DMS 273 treated with DMSO at 0.1 percent for 48 hours (cell line): ENCODE results near the gene REST.
"Not testable (repeated sequence)": the region's sequence is repeated elsewhere in the genome, so short reads cannot be mapped to it uniquely, and the experiment has no call there.

Experiments used
- DNase-seq: peaks from one replicate; lab custom pipeline; 2025; lab: John Stamatoyannopoulos, UW

Gene REST, protein sequence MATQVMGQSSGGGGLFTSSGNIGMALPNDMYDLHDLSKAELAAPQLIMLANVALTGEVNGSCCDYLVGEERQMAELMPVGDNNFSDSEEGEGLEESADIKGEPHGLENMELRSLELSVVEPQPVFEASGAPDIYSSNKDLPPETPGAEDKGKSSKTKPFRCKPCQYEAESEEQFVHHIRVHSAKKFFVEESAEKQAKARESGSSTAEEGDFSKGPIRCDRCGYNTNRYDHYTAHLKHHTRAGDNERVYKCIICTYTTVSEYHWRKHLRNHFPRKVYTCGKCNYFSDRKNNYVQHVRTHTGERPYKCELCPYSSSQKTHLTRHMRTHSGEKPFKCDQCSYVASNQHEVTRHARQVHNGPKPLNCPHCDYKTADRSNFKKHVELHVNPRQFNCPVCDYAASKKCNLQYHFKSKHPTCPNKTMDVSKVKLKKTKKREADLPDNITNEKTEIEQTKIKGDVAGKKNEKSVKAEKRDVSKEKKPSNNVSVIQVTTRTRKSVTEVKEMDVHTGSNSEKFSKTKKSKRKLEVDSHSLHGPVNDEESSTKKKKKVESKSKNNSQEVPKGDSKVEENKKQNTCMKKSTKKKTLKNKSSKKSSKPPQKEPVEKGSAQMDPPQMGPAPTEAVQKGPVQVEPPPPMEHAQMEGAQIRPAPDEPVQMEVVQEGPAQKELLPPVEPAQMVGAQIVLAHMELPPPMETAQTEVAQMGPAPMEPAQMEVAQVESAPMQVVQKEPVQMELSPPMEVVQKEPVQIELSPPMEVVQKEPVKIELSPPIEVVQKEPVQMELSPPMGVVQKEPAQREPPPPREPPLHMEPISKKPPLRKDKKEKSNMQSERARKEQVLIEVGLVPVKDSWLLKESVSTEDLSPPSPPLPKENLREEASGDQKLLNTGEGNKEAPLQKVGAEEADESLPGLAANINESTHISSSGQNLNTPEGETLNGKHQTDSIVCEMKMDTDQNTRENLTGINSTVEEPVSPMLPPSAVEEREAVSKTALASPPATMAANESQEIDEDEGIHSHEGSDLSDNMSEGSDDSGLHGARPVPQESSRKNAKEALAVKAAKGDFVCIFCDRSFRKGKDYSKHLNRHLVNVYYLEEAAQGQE

DNA sequence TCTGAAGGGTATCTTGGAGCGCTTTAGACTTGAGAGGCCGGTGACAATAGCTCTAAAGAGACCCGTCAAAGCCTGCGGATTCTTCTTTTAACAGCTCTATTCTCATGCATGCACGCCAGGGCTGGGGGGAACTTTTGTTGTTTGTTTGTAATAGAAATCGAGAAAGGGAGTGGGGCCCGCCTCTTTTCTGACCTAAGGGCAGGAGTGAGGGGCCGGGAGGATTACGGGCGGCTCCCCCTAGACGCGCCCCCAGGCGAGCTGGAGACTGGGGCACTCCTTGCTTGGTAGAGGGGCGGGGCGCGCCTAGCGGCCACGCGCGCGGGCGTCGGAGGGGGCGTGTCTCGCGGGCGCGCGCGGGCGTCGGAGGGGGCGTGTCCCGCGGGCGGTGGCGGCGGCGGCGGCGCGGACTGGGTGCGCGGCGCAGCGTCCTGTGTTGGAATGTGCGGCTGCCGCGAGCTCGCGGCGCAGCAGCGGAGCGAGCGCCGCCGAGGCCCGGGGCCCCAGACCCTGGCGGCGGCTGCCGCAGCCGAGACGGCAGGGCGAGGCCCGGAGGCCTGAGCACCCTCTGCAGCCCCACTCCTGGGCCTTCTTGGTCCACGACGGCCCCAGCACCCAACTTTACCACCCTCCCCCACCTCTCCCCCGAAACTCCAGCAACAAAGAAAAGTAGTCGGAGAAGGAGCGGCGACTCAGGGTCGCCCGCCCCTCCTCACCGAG is at the start of gene REST:
Gene REST (plus strand): TSS at position 412 of the 717 bp plus-strand sequence. CDS start 2,739 bp downstream, outside the sequence.
- no peak for DNase-seq

DNA sequence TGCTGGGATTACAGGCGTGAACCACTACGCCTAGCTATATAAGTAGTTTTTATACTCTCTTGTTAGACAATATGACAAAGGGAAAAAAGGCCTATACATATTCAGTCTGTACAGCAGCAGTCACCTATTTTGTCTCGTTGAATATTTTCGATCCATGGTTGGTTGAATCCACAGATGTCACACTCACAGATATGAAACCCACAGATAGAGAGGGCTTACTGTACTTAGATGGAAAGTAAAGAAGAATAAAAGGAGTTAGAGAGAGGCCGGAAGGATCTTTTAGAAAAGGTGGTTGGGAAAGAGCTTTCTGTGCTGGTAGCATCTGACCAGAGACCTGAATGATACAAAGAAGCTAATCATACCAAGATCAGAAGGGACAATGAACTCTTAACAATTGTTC is 47.9 kb upstream of the REST start:
- no peak for DNase-seq

DNA sequence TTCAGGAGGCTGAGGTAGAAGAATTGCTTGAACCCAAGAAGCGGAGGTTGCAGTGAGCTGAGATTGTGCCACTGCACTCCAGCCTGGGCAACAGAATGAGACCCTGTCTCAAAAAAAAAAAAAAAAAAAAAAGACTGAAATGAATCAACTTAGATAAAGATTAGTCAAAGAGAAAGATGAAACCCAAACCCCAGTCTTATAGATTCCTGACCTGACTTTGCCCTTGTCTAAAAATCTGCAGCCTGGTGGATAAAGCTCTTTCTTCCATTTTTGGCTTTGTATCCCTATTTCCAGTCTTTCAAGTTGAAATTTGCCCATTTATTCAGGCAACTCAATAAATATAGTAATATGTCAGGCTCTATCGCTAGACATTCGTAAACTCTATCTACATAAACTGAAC is 46.9 kb upstream of the REST start:
- no peak for DNase-seq

DNA sequence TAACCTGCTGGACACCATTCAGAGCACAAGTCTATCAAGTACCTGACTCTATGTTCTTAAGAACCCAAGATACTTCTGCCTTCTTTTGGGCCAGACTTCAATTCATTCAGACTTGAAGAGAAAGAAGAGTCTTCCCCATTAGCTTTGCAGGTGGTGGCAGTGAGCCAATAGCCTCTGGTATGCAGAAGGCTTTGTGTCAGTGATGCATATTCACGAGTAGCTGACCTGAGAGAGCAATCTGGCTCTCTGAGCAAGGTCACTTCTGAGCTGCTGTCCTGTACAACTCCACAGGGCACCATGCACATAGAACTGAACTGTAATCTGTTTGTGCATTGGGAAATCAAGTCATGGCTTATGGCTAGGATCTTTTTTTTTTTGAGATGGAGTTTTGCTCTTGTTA is 46.3 kb upstream of the REST start:
- no peak for DNase-seq

DNA sequence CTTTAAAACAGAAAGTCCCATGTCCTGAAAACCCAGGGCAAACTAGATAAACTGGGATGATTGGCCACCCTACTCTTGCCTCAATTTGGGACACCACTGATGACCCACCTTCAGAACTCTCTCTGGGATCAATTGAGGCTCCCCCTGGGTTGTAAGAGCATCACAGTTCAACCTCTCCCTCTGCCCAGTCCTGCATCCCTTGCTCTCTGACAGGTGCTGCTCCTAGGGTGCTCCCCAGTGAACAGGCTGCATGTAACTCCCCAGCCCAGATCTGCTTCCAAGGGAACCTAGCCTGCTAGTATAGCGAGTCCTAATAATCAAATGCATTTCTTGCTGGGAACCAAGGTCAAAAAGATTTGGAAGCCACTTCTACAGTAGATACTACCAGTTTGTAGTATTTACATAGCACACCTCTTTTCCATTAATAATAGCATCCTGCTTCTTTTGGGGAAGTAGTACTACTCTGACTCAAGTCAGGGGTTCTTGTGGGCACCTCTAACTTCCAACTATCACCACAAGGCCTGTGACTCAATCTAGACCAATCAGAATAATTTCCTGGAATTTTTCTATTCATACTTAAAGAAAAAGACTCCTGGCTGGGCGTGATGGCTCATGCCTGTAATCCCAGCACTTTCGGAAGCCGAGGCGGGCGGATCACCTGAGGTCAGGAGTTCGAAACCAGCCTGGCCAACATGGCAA is 44.1 kb upstream of the REST start:
- DNase-seq, result no peak

DNA sequence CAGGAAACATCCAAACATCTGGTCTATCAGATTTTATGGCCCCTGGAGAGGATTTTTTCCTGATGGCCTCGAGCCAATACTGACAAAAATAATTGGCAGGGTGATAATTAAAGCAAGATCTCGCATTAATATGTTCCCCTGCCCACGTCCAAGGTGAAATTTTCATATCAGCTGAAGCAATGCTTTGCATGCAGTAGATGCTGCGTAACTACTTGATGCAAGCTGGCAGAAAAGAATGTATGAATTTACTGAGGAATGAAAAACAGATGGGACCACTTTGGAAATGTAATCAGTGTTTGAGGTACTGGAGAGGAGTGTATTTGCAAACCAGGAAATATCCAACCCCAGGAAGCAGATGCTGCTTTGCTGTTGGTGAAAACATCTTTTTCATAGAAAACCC is 36.8 kb upstream of the REST start:
- peak; percentile 54 for DNase-seq

DNA sequence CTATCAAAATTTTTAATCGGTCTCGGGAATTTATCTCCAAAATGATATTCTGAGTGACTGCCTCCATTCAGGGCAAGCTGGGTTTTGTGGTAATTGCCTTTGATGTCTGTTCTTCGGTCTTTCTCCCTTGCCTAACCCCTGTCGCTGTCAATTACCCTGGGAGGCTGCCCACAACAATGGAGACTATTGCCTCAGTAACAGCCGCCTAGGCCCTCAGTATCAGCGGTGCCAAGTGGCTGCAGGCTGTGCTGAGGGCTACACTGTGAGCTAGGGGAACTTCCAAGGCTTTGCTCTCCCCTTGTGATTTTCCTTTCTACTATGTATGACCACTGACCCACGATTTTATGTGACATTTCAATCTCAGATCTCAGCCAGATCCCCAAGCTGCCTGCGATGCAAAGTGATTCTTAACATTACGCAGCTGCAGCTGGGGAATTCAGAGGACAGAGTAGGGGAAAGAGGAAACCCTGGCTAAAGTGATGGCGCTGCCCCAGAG is 36.3 kb upstream of the REST start:
- peak; percentile 38 for DNase-seq

DNA sequence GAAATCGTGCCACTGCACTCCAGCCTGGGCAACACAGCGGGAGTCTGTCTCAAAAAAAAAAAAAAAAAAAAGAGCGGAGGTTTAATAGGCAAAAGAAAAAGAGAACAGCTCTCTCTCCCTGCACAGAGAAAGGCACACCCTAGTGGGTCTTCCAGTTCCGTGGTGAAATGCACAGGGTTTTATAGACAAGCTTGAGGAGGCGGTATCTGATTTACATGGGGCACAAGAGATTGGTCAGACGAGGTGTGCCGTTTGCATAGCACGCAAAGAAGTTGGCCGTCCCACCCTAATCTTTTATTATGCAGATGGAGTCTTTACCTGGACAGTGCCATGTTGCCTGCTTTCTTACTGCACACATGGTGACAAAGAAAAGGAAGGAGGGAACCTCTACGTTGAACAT is 33.5 kb upstream of the REST start:
- no peak for DNase-seq

DNA sequence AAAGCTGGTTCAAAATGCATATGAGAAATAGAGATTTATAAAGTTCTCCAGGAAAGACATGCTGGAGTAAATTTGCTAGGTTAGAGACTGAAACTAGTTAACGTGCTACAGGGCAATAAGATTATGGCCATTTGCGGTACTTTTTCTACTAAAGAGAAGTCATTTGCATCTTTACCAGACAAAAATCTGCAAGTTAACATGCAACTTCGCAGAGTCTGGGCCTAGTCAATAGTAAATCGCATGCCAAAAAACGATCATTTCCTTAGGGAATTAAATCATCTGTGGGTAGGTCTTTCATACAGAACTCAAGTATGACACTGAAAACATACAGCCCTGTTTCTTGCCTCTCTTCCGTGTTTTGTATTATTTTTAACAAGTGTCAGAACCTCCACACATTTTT is 32.8 kb upstream of the REST start:
- DNase-seq, result no peak

DNA sequence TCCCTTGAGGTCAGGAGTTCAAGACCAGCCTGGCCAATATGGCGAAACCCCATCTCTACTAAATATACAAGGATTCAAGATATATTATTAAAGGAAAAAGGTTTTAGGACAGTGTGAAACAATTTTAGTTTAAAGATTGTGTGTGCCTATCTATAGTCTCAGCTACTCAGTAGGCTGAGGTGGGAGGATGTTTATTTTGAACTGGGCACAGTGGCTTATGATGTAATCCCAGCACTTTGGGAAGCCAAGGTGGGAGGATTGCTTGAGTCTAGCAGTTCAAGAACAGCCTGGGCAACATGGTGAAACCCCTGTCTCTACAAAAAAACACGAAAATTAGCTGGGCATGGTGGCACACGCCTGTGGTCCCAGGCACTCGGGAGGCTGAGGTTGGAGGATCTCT is 31.4 kb upstream of the REST start:
- no peak for DNase-seq

DNA sequence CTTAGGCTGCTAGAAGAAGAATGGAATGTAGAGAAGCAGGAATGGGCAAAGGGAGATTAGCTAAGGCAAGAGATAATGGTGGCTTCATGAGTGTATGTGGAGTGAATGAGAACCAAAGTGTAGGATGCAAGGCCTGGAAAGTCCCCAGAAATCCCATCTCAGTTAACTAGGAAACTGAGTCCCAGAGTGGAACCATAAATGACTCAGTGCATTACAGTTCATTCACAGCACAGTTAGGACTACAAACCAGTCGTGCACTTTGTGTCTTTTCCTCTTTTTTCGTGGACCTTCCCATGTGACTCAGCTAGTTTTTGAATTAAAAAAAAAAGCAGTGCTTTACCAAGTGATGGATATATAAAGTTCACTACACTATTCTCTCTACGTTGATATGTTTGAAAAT is 27.7 kb upstream of the REST start:
- DNase-seq, result no peak

DNA sequence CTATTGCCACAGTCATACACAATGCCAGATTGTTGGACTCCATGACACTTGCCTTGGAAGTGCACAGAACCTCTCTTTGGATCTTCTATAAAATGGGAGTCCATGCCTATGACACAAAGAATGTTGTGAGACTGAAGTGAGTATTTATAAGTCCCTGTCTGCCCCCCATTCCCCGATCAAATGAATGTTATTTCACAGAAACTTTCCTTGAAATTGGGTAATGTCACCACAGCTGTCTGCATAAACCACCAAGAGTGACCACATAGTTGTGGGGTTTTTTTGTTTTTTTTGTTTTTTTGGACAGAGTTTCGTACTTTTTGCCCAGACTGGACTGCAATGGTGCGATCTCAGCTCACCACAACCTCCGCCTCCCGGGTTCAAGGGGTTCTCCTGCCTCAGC is 27.1 kb upstream of the REST start:
- DNase-seq, result no peak

DNA sequence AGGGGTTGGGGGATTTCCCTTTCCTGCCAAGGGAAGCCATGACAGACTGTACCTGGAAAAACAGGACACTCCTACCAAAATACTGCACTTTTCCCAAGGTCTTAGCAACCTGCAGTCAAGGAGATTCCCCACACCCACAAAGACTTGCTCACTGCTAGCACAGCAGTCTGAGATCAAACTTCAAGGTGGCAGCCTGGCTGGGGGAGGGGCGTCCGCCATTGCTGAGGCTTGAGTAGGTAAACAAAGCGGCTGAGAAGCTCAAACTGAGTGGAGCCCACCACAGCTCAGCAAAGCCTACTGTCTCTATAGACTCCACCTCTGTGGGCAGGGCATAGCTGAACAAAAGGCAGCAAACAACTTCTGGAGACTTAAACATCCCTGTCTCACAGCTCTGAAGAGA is 23.2 kb upstream of the REST start:
- not testable (repeated sequence) for DNase-seq

DNA sequence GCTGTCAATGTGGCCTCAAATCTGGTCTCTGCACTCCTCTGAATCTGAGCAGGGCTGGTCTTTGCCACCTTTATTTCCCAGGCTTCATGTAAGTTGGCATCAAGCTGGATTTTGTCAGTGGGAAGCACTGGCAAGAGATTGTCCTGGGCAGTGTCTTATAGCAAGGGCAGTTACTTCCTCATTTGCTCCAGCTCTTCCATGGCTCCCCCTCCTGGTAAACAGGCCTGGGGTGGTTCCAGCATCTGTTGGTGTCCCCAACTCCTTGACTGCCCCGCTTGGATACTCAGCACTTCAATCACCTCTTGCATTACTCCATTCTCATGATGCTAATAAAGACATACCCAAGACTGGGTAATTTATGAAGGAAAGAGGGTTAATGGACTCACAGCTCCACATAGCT is 15.0 kb upstream of the REST start:
- DNase-seq, result no peak

DNA sequence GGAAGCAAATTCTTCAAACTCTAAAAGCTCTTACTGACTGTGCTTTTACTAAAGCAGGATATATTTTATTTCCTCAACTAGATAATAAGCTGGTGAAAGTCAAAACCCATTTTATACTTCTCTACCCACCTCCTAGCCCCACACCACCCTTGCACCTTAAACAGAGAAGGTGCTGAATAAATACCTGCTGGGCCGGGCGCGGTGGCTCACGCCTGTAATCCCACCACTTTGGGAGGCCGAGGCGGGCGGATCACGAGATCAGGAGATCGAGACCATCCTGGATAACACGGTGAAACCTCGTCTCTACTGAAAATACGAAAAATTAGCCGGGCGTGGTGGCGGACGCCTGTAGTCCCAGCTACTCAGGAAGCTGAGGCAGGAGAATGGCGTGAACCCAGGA is 9.9 kb upstream of the REST start:
- DNase-seq, result not testable (repeated sequence)

DNA sequence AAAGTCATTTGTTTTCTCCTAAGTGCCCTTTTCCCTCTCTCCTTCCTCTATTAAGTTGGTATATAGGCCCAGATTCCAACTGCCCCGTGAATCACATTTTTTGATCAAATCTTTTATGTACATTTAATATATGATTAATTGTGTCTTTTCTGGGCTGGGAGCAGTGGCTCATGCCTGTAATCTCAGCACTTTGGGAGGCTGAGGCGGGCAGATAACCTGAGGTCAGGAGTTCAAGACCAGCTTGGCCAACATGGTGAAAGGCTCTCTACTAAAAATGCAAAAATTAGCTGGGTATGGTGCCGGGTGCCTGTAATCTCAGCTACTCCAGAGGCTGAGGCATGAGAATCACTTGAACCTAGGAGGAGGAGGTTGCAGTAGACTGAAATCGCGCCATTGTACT is 7.5 kb upstream of the REST start:
- DNase-seq, result not testable (repeated sequence)

DNA sequence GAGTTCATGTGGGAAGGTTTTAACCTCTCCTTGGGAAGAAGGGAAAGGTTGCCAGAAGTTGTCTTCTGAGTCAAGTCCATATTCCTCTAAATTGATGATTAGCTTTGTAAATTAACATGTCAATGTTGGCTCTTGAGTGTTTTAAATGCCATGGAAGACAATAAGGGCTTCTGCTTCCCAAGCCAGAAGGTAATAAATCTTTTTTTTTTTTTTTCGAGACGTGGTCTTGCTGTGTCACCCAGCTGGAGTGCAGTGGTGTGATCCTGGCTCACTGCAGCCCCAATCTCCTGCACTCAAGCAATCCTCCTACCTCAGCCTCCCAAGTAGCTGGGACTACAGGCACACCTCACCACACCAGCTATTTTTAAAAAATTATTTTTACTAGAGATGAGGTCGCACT is 5.0 kb upstream of the REST start:
- no peak for DNase-seq

DNA sequence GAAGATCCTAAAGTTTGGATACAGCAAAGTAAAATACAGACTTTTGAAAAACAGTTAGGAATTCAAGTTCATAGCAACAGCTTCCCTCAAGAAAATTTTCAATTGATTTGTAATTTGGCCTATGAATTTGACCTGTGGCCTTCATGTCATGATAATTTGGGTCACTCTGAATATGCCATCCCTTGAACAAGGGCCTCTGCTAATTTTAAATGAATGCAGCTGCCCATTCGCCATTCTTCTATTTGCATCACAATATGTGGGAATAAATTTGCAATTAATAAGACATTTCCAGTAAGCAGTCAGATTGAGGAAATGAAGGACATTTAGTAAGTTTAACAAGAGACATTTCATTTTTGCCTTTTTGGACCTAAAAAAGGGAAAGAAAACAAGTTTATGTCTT is 1.9 kb upstream of the REST start:
- no peak for DNase-seq

DNA sequence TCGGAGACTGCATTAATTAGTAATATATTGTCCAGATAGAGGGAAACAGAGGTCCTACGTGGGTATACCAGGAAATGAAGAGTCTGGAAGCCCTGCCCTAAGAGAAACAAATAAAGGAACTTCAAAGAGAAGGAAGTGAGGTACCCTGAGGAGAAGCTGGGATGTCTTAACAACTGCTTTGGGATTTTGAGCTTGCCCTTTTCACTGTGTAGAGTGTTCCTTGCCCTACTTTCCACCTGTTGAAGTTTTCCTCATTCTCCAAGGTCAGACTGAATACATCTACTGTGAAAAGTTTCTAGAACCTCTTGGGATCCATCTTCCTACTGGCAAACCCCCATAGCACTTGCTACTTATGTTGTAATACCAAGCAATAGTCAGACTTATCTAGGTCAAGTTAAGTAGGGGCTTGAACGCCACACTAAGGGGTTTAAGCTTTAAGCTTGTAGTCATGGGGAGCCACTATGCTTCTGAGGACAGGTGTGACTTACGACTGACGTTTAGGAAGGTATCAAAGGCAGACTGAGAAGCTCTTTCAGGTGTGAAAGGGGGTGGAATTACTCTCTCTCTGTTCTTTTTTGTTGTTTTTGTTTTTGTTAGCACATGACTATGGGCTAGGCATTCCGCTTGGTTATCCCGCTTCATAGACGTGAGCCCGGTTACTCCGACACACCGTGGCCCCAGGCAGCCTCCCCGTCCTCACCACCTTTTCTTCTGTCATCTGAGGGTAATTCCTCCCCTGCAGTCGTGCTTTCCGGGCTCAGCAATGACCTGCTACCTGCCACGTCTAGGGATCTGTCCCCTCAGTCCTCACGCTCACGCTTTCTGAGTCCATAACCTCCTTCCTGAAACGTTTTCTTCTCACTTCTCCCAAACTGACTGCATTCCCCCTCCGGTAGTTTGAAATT is 959 bp upstream of the REST start:
- DNase-seq, result no peak
